SU-DHL-6 (cell line): ENCODE data around the gene DHX29.

Experiments
- H2AFZ ChIP-seq: fragments of 200-600 bp; sonication (generic); 2 replicates; pipeline ENCODE4 v1.6.1; 2014; ENCODE audit warnings: low read depth, mild to moderate bottlenecking, moderate library complexity, mixed read lengths, antibody characterized with exemption, low read length; ENCODE audit not compliant: severe bottlenecking
- H3F3A ChIP-seq: fragments of 200-600 bp; shearing (Covaris generic); 2 replicates; pipeline ENCODE4 v1.6.0; 2016; ENCODE audit warnings: antibody characterized with exemption, mild to moderate bottlenecking; ENCODE audit not compliant: insufficient read depth
- H3K27ac ChIP-seq: fragments of 200-600 bp; sonication (generic); 2 replicates; pipeline ENCODE4 v1.5.1; 2016; ENCODE audit warnings: low read depth, mild to moderate bottlenecking, low read length, moderate library complexity, mixed read lengths
- H3K27me3 ChIP-seq: fragments of 200-600 bp; sonication (generic), shearing (Covaris generic); 2 replicates; pipeline ENCODE4 v1.6.0; 2014; ENCODE audit warnings: mild to moderate bottlenecking, low read length
- H3K36me3 ChIP-seq: fragments of 200-600 bp; sonication (generic); 2 replicates; pipeline ENCODE4 v1.6.1; 2014; ENCODE audit warnings: mild to moderate bottlenecking, low read length, mixed read lengths
- H3K4me2 ChIP-seq: fragments of 300-600, 200-600 bp; shearing (Covaris generic), sonication (generic); 2 replicates; pipeline ENCODE4 v1.6.0; 2014; ENCODE audit warnings: low read length, low read depth, mild to moderate bottlenecking; ENCODE audit not compliant: poor library complexity, severe bottlenecking
- H3K4me3 ChIP-seq: fragments of 200-600 bp; sonication (generic); 2 replicates; pipeline ENCODE4 v1.5.1; 2014; ENCODE audit warnings: antibody characterized with exemption, low read length, mild to moderate bottlenecking, mixed read lengths; ENCODE audit not compliant: insufficient read depth, poor library complexity, severe bottlenecking
- H3K79me2 ChIP-seq: fragments of 200-600 bp; sonication (generic); 2 replicates; pipeline ENCODE4 v1.6.1; 2014; ENCODE audit warnings: mild to moderate bottlenecking, low read length, moderate library complexity; ENCODE audit not compliant: insufficient read depth
- H3K9ac ChIP-seq: fragments of 200-600 bp; sonication (generic); 2 replicates; pipeline ENCODE4 v1.7.0; 2014; ENCODE audit warnings: mild to moderate bottlenecking, low read length
- H3K9me2 ChIP-seq: fragments of 200-600 bp; sonication (generic); replicated peaks from 2 replicates; pipeline ENCODE4 v1.6.1; 2014; ENCODE audit warnings: low read length; ENCODE audit not compliant: insufficient read depth
- H3K9me3 ChIP-seq: fragments of 200-600 bp; sonication (generic); 2 replicates; pipeline ENCODE4 v1.6.1; 2014; ENCODE audit warnings: low read length, mixed read lengths; ENCODE audit not compliant: insufficient read depth
- H4K20me1 ChIP-seq: fragments of 200-600 bp; sonication (generic); 2 replicates; pipeline ENCODE4 v1.6.1; 2014; ENCODE audit warnings: low read depth, mild to moderate bottlenecking, antibody characterized with exemption, low read length, moderate library complexity, mixed read lengths
- EZH2phosphoT487 ChIP-seq: fragments of 200-600 bp; sonication (generic), shearing (Covaris generic); conservative IDR thresholded peaks from 2 replicates; pipeline ENCODE4 v1.6.1; 2018; ENCODE audit warnings: mild to moderate bottlenecking, antibody characterized with exemption, low read length, moderate library complexity, mixed read lengths
- TF ChIP-seq, protein P1 (sequence below): fragments of 200-600 bp; sonication (generic); IDR thresholded peaks from one replicate; pipeline ENCODE4 v1.5.1; 2017; ENCODE audit warnings: antibody characterized with exemption, mild to moderate bottlenecking, low read length, moderate library complexity; ENCODE audit not compliant: insufficient read depth, poor library complexity, severe bottlenecking

The DHX29 gene

GRCh38 chr5:55350754-55351153 lies 43.3 kb upstream of the DHX29 start:
- no peaks in the 10 kb centered on the region for H3K79me2 ChIP-seq
- H2AFZ ChIP-seq = no peak overlapping the region
- H3K27me3 ChIP-seq = no peaks in the 10 kb centered on the region
- TF ChIP-seq, protein P1, sequence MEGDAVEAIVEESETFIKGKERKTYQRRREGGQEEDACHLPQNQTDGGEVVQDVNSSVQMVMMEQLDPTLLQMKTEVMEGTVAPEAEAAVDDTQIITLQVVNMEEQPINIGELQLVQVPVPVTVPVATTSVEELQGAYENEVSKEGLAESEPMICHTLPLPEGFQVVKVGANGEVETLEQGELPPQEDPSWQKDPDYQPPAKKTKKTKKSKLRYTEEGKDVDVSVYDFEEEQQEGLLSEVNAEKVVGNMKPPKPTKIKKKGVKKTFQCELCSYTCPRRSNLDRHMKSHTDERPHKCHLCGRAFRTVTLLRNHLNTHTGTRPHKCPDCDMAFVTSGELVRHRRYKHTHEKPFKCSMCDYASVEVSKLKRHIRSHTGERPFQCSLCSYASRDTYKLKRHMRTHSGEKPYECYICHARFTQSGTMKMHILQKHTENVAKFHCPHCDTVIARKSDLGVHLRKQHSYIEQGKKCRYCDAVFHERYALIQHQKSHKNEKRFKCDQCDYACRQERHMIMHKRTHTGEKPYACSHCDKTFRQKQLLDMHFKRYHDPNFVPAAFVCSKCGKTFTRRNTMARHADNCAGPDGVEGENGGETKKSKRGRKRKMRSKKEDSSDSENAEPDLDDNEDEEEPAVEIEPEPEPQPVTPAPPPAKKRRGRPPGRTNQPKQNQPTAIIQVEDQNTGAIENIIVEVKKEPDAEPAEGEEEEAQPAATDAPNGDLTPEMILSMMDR = no peak
- TF ChIP-seq EZH2phosphoT487 = no peak
- H3K9ac ChIP-seq = no peak overlapping the region
- H3K4me2 ChIP-seq = no peak overlapping the region
- H3K36me3 ChIP-seq = peaks cover 45% of the 10 kb centered on the region
- no peak overlapping the region for H3K4me3 ChIP-seq
- H3K9me3 ChIP-seq = no peaks in the 10 kb centered on the region
- no peaks in the 10 kb centered on the region; the same call in 1 of the 2 replicates for H3F3A ChIP-seq
- no peaks in the 10 kb centered on the region for H4K20me1 ChIP-seq
- H3K27ac ChIP-seq = no peak overlapping the region
- H3K9me2 ChIP-seq = no peaks in the 10 kb centered on the region

- no peaks in the 10 kb centered on the region for H4K20me1 ChIP-seq
- no peaks in the 10 kb centered on the region for H3K79me2 ChIP-seq
- TF ChIP-seq, protein P1 = no peak
- TF ChIP-seq EZH2phosphoT487 = no peak
- no peak overlapping the region for H3K9ac ChIP-seq
- no peaks in the 10 kb centered on the region for H3K27me3 ChIP-seq
- peaks cover 15% of the 10 kb centered on the region for H3F3A ChIP-seq
- no peak overlapping the region for H2AFZ ChIP-seq
- no peak overlapping the region for H3K4me2 ChIP-seq
- H3K9me2 ChIP-seq = no peaks in the 10 kb centered on the region
- H3K9me3 ChIP-seq = no peaks in the 10 kb centered on the region
- H3K4me3 ChIP-seq = no peak overlapping the region
- H3K36me3 ChIP-seq = peaks cover 59% of the 10 kb centered on the region
- no peak overlapping the region for H3K27ac ChIP-seq
Measured at GRCh38 chr5:55347786-55348185, 40.3 kb upstream of the DHX29 start.

- H3K4me3 ChIP-seq = no peak overlapping the region
- no peaks in the 10 kb centered on the region for H3K79me2 ChIP-seq
- peaks cover 21% of the 10 kb centered on the region for H3F3A ChIP-seq
- H3K9me2 ChIP-seq = no peaks in the 10 kb centered on the region
- H3K36me3 ChIP-seq = peaks cover 64% of the 10 kb centered on the region
- H2AFZ ChIP-seq = no peak overlapping the region
- H3K4me2 ChIP-seq = no peak overlapping the region
- H4K20me1 ChIP-seq = no peaks in the 10 kb centered on the region
- H3K9me3 ChIP-seq = no peaks in the 10 kb centered on the region
- TF ChIP-seq, protein P1 = no peak
- no peak for TF ChIP-seq EZH2phosphoT487
- no peak overlapping the region for H3K27ac ChIP-seq
- H3K9ac ChIP-seq = no peak overlapping the region
- H3K27me3 ChIP-seq = no peaks in the 10 kb centered on the region
Measured at GRCh38 chr5:55345327-55345726, 37.8 kb upstream of the DHX29 start.
